ENCODE data around the gene ARHGEF37.

Gene ARHGEF37

GRCh38 chr5:149680810-149681221 is 99.5 kb downstream of the ARHGEF37 start:
- in situ Hi-C loops (cut with HindIII; ENCODE audit: low sequenced_read_pairs): no loop called here
- TF ChIP-seq CTCF (IDR thresholded peaks at IDR 0.05; ENCODE audit: low read depth, low read length): no peak
- DNase-seq (ENCODE audit: low read depth, low spot score): no peak
- no peak overlapping the region for H3K4me3 ChIP-seq (ENCODE audit: low read depth, low read length)

- no peak for TF ChIP-seq CTCF (IDR thresholded peaks at IDR 0.05; ENCODE audit: low read depth, low read length)
- H3K4me3 ChIP-seq (ENCODE audit: low read depth, low read length): no peak overlapping the region
- in situ Hi-C loops (cut with HindIII; ENCODE audit: low sequenced_read_pairs): no loop called here
Observed at GRCh38 chr5:149681252-149681651, 100.0 kb downstream of the ARHGEF37 start.

GRCh38 chr5:149681922-149682321 is 100.6 kb downstream of the ARHGEF37 start:
- H3K4me3 ChIP-seq (ENCODE audit: low read depth, low read length): no peak overlapping the region
- no peak for DNase-seq (ENCODE audit: low read depth, low spot score)
- in situ Hi-C loops (cut with HindIII; ENCODE audit: low sequenced_read_pairs): no loop called here
- no peak for TF ChIP-seq CTCF (IDR thresholded peaks at IDR 0.05; ENCODE audit: low read depth, low read length)

More at GRCh38 chr5:149681252-149681651, 100.0 kb downstream of the ARHGEF37 start:
- no peak for DNase-seq (ENCODE audit: low read depth, low spot score)

GRCh38 chr5:149682532-149683075 is 101.3 kb downstream of the ARHGEF37 start:
- in situ Hi-C loops (cut with HindIII; ENCODE audit: low sequenced_read_pairs): no loop called here
- no peak overlapping the region for H3K4me3 ChIP-seq (ENCODE audit: low read depth, low read length)
- no peak for TF ChIP-seq CTCF (IDR thresholded peaks at IDR 0.05; ENCODE audit: low read depth, low read length)
- DNase-seq (ENCODE audit: low read depth, low spot score): no peak

- H3K4me3 ChIP-seq (ENCODE audit: low read depth, low read length): no peak overlapping the region
- TF ChIP-seq CTCF (IDR thresholded peaks at IDR 0.05; ENCODE audit: low read depth, low read length): no peak
- DNase-seq (ENCODE audit: low read depth, low spot score): no peak
- in situ Hi-C loops (cut with HindIII; ENCODE audit: low sequenced_read_pairs): no loop called here
Observed at GRCh38 chr5:149683964-149684363, 102.7 kb downstream of the ARHGEF37 start.

- no peak overlapping the region for H3K4me3 ChIP-seq (ENCODE audit: low read depth, low read length)
- no peak for DNase-seq (ENCODE audit: low read depth, low spot score)
- no peak for TF ChIP-seq CTCF (IDR thresholded peaks at IDR 0.05; ENCODE audit: low read depth, low read length)
- in situ Hi-C loops (cut with HindIII; ENCODE audit: low sequenced_read_pairs): no loop called here
Observed at GRCh38 chr5:149684371-149684770, 103.1 kb downstream of the ARHGEF37 start.

All from astrocyte of the spinal cord (primary cell).